GM12873 (cell line): Measurements from ENCODE around the gene IRF5.

Source experiments
- TF ChIP-seq, protein P1 (sequence below): IDR thresholded peaks from 2 replicates; pipeline ENCODE4 v1.5.1; 2012; ENCODE audit warnings: low read depth, mild to moderate bottlenecking, moderate library complexity, low read length, control low read depth; ENCODE audit not compliant: insufficient read depth; ENCODE audit errors: missing control alignments

IRF5 gene

DNA sequence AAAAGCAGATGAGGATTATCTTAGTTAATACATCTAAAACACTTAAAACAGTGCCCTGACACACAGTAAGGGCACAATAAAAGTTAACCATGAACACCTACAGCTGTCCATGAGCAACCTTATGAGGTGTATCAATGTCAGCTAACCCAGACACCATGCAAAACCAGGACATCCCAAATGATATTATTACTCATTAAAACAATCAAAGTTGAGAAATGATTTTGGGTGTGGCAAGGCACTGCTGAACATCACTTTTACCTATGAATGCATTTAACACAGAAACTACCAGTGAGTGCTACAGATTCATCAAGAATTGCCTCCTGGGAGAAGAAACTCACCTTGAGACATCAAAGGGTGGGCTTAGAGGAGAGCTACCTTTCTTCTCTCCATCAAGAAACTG is 18.3 kb downstream of the IRF5 start:
- TF ChIP-seq, protein P1, sequence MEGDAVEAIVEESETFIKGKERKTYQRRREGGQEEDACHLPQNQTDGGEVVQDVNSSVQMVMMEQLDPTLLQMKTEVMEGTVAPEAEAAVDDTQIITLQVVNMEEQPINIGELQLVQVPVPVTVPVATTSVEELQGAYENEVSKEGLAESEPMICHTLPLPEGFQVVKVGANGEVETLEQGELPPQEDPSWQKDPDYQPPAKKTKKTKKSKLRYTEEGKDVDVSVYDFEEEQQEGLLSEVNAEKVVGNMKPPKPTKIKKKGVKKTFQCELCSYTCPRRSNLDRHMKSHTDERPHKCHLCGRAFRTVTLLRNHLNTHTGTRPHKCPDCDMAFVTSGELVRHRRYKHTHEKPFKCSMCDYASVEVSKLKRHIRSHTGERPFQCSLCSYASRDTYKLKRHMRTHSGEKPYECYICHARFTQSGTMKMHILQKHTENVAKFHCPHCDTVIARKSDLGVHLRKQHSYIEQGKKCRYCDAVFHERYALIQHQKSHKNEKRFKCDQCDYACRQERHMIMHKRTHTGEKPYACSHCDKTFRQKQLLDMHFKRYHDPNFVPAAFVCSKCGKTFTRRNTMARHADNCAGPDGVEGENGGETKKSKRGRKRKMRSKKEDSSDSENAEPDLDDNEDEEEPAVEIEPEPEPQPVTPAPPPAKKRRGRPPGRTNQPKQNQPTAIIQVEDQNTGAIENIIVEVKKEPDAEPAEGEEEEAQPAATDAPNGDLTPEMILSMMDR = no peak

DNA sequence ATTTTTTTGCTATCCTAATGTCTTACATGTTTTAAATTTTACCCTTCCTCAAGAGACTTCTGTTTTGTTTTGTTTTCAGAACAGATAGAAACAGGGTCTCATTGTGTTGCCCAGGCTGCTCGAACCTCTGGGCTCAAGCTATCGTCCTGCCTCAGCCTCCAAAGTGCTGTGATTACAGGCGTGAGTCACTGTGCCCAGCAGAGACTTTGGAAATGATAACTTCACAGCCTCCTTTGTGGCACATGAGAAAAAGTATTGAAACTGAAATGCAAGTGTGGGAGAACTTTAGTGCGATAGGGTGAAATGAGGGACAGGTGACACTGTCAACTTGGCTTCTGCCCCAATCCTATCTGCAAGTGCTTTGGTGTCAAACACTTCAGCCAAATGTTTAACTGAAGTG is 21.6 kb downstream of the IRF5 start:
- TF ChIP-seq, protein P1 = no peak

DNA sequence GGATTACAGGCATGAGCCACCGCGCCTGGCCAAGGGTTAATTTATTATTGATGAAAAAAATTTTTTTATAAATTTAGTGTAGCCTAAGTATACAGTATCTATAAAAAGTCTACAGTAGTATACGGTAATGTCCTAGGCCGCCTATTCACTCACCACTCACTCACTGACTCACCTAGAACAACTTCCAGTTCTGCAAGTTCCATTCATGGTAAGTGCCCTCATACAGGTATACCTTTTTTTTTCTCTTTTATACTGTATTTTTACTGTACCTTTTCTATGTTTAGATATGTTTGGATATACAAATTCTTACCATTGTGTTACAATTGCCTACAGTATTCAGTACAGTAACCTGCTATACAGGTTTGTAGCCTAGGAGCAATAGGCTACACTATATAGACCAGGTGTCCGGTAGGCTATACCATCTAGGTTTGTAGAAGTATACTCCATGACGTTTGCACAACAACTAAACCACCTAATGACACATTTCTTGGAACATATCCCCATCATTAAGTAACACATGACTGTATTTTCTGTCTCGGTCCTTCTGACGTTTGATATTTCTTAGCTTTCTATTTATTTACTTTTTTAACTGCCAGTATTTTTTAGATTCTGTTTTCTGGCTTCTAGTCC is 23.4 kb downstream of the IRF5 start:
- TF ChIP-seq, protein P1 = no peak

DNA sequence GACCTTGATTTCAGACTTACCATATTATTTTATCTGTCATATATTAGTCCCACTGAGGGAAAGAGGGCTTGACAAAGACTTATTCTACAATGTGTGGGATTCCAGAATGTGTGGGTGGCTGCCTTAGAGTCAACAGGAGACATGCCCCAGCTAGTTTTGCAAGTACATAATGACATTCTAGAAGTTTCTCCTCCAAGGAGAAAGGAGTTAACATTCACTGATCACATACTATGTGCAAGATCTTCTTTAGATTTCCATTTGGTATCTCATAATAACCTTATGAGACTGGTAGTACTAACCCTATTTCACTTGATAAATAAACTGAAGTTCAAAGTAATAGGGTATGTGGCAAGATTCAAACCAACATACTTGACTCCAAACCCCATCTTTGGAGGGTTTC is 25.2 kb downstream of the IRF5 start:
- TF ChIP-seq, protein P1 = no peak

DNA sequence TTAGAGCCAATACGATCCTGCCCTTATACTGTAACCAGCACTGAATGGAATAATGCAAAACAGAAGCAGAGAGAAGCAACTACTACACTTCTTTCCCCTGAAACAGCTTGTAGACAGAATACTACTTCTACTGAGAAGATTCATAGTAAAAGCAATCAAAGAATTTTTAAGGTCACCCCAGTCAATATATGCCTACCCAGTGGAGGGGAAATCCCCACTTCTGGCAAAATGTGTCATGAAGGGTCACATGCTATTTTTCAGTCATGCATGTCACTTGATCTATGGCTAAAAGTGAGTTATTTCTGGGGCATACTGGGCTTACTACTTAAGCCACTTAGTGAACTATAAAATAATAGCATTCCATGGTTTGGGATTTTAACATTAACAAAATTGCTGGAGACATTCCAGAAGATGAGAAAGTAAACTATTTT is 25.6 kb downstream of the IRF5 start:
- TF ChIP-seq, protein P1 = no peak

GRCh38 chr7:128968624-128969023 is 30.9 kb downstream of the IRF5 start:
- TF ChIP-seq, protein P1 = no peak

DNA sequence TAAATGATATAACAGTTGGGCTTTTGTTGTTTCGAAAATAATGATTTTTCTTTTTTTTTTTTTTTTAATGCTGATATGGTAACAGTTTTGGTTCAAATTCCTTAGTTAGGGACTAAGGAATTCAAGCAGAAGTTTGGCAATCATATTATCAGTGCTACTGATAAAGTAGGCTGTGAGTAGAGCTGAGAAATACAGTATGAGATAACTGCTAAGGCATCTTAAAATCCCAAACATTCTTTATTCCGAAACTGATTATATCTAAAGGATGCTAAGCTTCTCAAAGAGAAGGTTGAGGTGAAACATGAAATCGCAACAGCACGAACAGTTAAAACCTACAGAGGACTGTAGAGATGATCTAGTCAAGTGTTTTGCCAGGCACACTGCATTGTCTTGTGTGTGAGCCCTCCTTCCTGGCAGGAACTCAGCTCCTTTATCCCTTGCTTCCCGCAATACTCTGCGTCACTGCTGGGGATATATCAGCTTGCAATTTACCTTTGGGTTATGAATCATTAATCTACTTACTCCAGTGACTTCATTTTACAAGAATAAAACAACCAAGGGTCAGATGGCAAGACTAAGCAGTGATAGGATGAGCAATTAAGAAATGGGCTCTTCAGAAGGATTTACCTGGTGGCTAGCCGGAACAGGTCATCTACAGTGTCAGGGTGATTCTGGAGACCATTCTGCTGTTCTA is 36.7 kb downstream of the IRF5 start:
- TF ChIP-seq, protein P1 = no peak
